HepG2 (cell line): ENCODE data around the gene DLX4. TPM values are rescaled to one million over a fixed set of nuclear protein-coding genes. Genes with fewer than 3 reads are reported as not detected.

ENCODE experiments used
- ATAC-seq: fragments of 200-7000 bp; cut with Tn5 transposase; 3 replicates; pipeline ENCODE4 v1.9.1; 2020; ENCODE audit warnings: mild to moderate bottlenecking, moderate library complexity
- BruUV-seq: library from RNA; stranded (reverse); fragments of 400-500 nt; replicated peaks from 2 replicates; lab custom pipeline; 2021; lab: Mats Ljungman, UMichigan
- CTCF ChIA-PET: fragments of 300-600 bp; formaldehyde crosslinking; extraction: SDS; loops from one replicate; lab custom pipeline; 2021; ENCODE audit warnings: low total read pairs, inconsistent platforms, low intra/inter-chr PET ratio; lab: Yijun Ruan, JAX
- POLR2A ChIA-PET: fragments of 350-600 bp; sonication (Branson Sonifier 250); formaldehyde crosslinking; loops from one replicate; lab custom pipeline; 2020; ENCODE audit warnings: antibody characterized with exemption, inconsistent platforms; lab: Yijun Ruan, JAX
- DNase-seq: peaks from one replicate; pipeline ENCODE4 v3.0.0-alpha.2; 2015; ENCODE audit warnings: low spot score
- FAIRE-seq: peaks from 3 replicates; lab custom pipeline; 2011; peaks lifted over from hg19 to GRCh38; lab: Jason Lieb, UNC
- H2AFZ ChIP-seq: one replicate; pipeline ENCODE4 v1.6.1; 2011; ENCODE audit warnings: low read length, inconsistent platforms
- H3K27ac ChIP-seq: fragments of 300-600 bp; 3 replicates; pipeline ENCODE4 v1.8.0; 2011; ENCODE audit warnings: mixed run types, mild to moderate bottlenecking, mixed read lengths, low read length, inconsistent platforms; ENCODE audit not compliant: insufficient read depth; ENCODE audit errors: extremely low read length
- H3K27me3 ChIP-seq, 2 experiments: fragments of 200-600 bp in 1 of 2; 2 replicates in 1 of 2; 3 replicates in 1 of 2; pipeline versions ENCODE4 v1.6.0 to v1.8.0; 2011; ENCODE audit warnings: low read length in 2 of 2, mild to moderate bottlenecking in 2 of 2, moderate library complexity in 2 of 2, inconsistent platforms in 1 of 2; ENCODE audit not compliant: insufficient read depth in 2 of 2, control insufficient read depth in 1 of 2
- H3K36me3 ChIP-seq, 2 experiments: fragments of 200-600 bp in 1 of 2; replicated peaks in 1 of 2; 2 replicates in 1 of 2; 3 replicates in 1 of 2; pipeline versions ENCODE4 v1.5.1 to v1.8.0; 2011; ENCODE audit warnings: low read length in 2 of 2, inconsistent platforms in 1 of 2; ENCODE audit not compliant: insufficient read depth in 2 of 2, control insufficient read depth in 1 of 2
- H3K4me1 ChIP-seq: 2 replicates; pipeline ENCODE4 v1.5.1; 2012; ENCODE audit warnings: low read length, inconsistent platforms; ENCODE audit not compliant: insufficient read depth
- H3K4me2 ChIP-seq: 2 replicates; pipeline ENCODE4 v1.6.0; 2011; ENCODE audit warnings: low read depth, low read length, inconsistent platforms
- H3K4me3 ChIP-seq, 3 experiments: fragments of 200-600 bp in 1 of 3; sonication (generic), shearing (Covaris generic) in 1 of 3; replicated peaks in 1 of 3; 2 replicates each; pipeline ENCODE4 v1.5.1; 2011 to 2016; ENCODE audit warnings: low read length in 3 of 3, inconsistent platforms in 2 of 3, low read depth in 2 of 3, mild to moderate bottlenecking in 2 of 3, control low read depth in 1 of 3, mixed read lengths in 1 of 3; ENCODE audit not compliant: insufficient read depth in 1 of 3
- H3K79me2 ChIP-seq: one replicate; pipeline ENCODE4 v1.6.1; 2011; ENCODE audit warnings: low read length, inconsistent platforms; ENCODE audit not compliant: insufficient read depth
- H3K9ac ChIP-seq: 2 replicates; pipeline ENCODE4 v1.6.0; 2011; ENCODE audit warnings: mild to moderate bottlenecking, low read depth, low read length, inconsistent platforms; ENCODE audit not compliant: insufficient read depth
- H3K9me3 ChIP-seq: 2 replicates; pipeline ENCODE4 v1.5.1; 2012; ENCODE audit warnings: mild to moderate bottlenecking, low read length
- H4K20me1 ChIP-seq: 2 replicates; pipeline ENCODE4 v1.6.0; 2011; ENCODE audit warnings: inconsistent platforms, mild to moderate bottlenecking, low read length, moderate library complexity; ENCODE audit not compliant: insufficient read depth
- CBX2 ChIP-seq, 2 experiments: fragments of 200-600 bp in 1 of 2; sonication (generic); formaldehyde crosslinking in 1 of 2; IDR thresholded peaks; 2 replicates each; pipeline versions ENCODE4 v1.7.0 to v1.8.1; 2018 to 2022; ENCODE audit warnings: low read depth in 2 of 2, low read length in 1 of 2, mild to moderate bottlenecking in 1 of 2, missing genetic modification reagents in 1 of 2
- HMG20B ChIP-seq: conservative IDR thresholded peaks from 2 replicates; pipeline ENCODE4 v1.6.1; 2016; ENCODE audit warnings: missing genetic modification reagents, missing compliant biosample characterization
- IRF2 ChIP-seq: IDR thresholded peaks from 2 replicates; pipeline ENCODE4 v1.6.1; 2018; ENCODE audit warnings: missing genetic modification reagents, missing compliant biosample characterization
- NFKBIZ ChIP-seq: IDR thresholded peaks from 2 replicates; pipeline ENCODE4 v1.6.1; 2018; ENCODE audit warnings: missing genetic modification reagents, missing compliant biosample characterization
- ZEB1 ChIP-seq: IDR thresholded peaks from 2 replicates; pipeline ENCODE4 v1.6.1; 2012; ENCODE audit warnings: mild to moderate bottlenecking, low read depth, inconsistent platforms; ENCODE audit not compliant: insufficient replicate concordance
- ZNF12 ChIP-seq: sonication (generic); formaldehyde crosslinking; IDR thresholded peaks from 2 replicates; pipeline ENCODE4 v1.5.0; 2020; ENCODE audit warnings: missing genetic modification reagents
- WGBS: methylation state at CpG from one replicate; pipeline ENCODE4 v1.1.6; 2017; ENCODE audit warnings: low lambda C conversion rate; 5-methylcytosine and 5-hydroxymethylcytosine counted together
- in situ Hi-C: cut with HindIII; loops from 2 replicates; pipeline ENCODE4 v1.10.0; 2017; ENCODE audit warnings: low pct_unique_long_range_greater_than_20kb; ENCODE audit not compliant: extremely low pct_ligation_motif_present
- intact Hi-C: fragments of 100-400 bp; cut with micrococcal nuclease; formaldehyde crosslinking; loops from one replicate; pipeline ENCODE4 v1.10.0; 2022; ENCODE audit not compliant: unreplicated experiment
- polyA plus RNA-seq, 8 experiments: library from polyadenylated mRNA; depleted of rRNA in 3 of 8; stranded (reverse) in 7 of 8; unstranded in 1 of 8; fragments of >200 nt; fragmentation: Illumina TruSeq in 4 of 8; extraction: Trizol in 4 of 8; gene quantifications; 2 replicates each; pipeline versions ENCODE4 v1.2.1 to v1.2.3, GENCODE V29; 2011 to 2016; ENCODE audit warnings: low read depth in 4 of 8, missing spikeins in 1 of 8, mixed read lengths in 1 of 8; ENCODE audit not compliant: insufficient read depth in 1 of 8
- total RNA-seq, 5 experiments: library from RNA; depleted of rRNA; stranded (reverse); fragments of >200 nt; fragmentation: Illumina TruSeq; extraction: Trizol; gene quantifications; 2 replicates each; pipeline ENCODE4 v1.2.3, GENCODE V29; 2016; ENCODE audit warnings: low read depth in 1 of 5
- TF ChIP-seq, protein P1 (sequence below): conservative IDR thresholded peaks from 2 replicates; pipeline ENCODE4 v1.6.1; 2018; ENCODE audit warnings: missing genetic modification reagents
- TF ChIP-seq, protein P2 (sequence below): sonication (generic); formaldehyde crosslinking; IDR thresholded peaks from 2 replicates; pipeline ENCODE4 v1.5.0; 2020; ENCODE audit warnings: mild to moderate bottlenecking, missing genetic modification reagents, borderline replicate concordance
- TF ChIP-seq, protein P3 (sequence below): sonication (generic); formaldehyde crosslinking; IDR thresholded peaks from 2 replicates; pipeline ENCODE4 v1.4.0; 2020; ENCODE audit warnings: missing genetic modification reagents

The DLX4 gene
- total and polyA plus RNA-seq, 2 of the 13 experiments (the other 11 are each of a cell fraction or from before 2014, with no cell fraction given): 0.55 to 2.3 TPM

DNA sequence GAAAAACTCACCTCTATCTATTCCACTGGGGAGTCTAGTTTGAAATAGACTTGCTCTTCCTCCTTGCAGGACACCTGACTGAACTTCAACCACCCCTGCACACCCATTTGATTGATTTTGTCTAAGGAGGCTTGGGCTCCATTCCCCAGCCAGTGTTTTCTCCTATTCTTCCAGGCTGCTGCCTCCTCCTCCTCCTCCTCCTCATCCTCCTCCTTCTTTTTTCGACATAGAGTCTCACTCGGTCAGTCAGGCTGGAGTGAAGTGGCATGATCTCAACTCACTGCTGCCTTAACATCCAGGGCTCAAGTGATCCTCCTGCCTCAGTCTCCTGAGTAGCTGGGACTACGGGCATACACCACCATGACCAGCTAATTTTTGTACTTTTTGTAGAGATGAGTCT lies 1.8 kb upstream of the DLX4 start:
- in situ Hi-C loops: no loop called here
- FAIRE-seq: no peak
- no peaks in the 10 kb centered on the region for H3K9me3 ChIP-seq
- TF ChIP-seq ZNF12 (no peak), NFKBIZ (CRISPR knock-in tag) (no peak), HMG20B (no peak), IRF2 (CRISPR knock-in tag) (no peak), ZEB1 (no peak), CBX2 (IDR thresholded peaks at IDR 0.05; ENCODE audit: low read depth, low read length) (no peak), CBX2 (CRISPR knock-in tag; IDR thresholded peaks at IDR 0.05; ENCODE audit: low read depth) (no peak)
- TF ChIP-seq, protein P1, sequence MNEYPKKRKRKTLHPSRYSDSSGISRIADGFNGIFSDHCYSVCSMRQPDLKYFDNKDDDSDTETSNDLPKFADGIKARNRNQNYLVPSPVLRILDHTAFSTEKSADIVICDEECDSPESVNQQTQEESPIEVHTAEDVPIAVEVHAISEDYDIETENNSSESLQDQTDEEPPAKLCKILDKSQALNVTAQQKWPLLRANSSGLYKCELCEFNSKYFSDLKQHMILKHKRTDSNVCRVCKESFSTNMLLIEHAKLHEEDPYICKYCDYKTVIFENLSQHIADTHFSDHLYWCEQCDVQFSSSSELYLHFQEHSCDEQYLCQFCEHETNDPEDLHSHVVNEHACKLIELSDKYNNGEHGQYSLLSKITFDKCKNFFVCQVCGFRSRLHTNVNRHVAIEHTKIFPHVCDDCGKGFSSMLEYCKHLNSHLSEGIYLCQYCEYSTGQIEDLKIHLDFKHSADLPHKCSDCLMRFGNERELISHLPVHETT (CRISPR knock-in tag): no peak
- TF ChIP-seq, protein P2, sequence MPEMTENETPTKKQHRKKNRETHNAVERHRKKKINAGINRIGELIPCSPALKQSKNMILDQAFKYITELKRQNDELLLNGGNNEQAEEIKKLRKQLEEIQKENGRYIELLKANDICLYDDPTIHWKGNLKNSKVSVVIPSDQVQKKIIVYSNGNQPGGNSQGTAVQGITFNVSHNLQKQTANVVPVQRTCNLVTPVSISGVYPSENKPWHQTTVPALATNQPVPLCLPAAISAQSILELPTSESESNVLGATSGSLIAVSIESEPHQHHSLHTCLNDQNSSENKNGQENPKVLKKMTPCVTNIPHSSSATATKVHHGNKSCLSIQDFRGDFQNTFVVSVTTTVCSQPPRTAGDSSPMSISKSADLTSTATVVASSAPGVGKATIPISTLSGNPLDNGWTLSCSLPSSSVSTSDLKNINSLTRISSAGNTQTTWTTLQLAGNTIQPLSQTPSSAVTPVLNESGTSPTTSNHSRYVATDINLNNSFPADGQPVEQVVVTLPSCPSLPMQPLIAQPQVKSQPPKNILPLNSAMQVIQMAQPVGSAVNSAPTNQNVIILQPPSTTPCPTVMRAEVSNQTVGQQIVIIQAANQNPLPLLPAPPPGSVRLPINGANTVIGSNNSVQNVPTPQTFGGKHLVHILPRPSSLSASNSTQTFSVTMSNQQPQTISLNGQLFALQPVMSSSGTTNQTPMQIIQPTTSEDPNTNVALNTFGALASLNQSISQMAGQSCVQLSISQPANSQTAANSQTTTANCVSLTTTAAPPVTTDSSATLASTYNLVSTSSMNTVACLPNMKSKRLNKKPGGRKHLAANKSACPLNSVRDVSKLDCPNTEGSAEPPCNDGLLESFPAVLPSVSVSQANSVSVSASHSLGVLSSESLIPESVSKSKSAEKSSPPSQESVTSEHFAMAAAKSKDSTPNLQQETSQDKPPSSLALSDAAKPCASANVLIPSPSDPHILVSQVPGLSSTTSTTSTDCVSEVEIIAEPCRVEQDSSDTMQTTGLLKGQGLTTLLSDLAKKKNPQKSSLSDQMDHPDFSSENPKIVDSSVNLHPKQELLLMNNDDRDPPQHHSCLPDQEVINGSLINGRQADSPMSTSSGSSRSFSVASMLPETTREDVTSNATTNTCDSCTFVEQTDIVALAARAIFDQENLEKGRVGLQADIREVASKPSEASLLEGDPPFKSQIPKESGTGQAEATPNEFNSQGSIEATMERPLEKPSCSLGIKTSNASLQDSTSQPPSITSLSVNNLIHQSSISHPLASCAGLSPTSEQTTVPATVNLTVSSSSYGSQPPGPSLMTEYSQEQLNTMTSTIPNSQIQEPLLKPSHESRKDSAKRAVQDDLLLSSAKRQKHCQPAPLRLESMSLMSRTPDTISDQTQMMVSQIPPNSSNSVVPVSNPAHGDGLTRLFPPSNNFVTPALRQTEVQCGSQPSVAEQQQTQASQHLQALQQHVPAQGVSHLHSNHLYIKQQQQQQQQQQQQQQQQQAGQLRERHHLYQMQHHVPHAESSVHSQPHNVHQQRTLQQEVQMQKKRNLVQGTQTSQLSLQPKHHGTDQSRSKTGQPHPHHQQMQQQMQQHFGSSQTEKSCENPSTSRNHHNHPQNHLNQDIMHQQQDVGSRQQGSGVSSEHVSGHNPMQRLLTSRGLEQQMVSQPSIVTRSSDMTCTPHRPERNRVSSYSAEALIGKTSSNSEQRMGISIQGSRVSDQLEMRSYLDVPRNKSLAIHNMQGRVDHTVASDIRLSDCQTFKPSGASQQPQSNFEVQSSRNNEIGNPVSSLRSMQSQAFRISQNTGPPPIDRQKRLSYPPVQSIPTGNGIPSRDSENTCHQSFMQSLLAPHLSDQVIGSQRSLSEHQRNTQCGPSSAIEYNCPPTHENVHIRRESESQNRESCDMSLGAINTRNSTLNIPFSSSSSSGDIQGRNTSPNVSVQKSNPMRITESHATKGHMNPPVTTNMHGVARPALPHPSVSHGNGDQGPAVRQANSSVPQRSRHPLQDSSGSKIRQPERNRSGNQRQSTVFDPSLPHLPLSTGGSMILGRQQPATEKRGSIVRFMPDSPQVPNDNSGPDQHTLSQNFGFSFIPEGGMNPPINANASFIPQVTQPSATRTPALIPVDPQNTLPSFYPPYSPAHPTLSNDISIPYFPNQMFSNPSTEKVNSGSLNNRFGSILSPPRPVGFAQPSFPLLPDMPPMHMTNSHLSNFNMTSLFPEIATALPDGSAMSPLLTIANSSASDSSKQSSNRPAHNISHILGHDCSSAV (CRISPR knock-in tag): no peak
- TF ChIP-seq, protein P3, sequence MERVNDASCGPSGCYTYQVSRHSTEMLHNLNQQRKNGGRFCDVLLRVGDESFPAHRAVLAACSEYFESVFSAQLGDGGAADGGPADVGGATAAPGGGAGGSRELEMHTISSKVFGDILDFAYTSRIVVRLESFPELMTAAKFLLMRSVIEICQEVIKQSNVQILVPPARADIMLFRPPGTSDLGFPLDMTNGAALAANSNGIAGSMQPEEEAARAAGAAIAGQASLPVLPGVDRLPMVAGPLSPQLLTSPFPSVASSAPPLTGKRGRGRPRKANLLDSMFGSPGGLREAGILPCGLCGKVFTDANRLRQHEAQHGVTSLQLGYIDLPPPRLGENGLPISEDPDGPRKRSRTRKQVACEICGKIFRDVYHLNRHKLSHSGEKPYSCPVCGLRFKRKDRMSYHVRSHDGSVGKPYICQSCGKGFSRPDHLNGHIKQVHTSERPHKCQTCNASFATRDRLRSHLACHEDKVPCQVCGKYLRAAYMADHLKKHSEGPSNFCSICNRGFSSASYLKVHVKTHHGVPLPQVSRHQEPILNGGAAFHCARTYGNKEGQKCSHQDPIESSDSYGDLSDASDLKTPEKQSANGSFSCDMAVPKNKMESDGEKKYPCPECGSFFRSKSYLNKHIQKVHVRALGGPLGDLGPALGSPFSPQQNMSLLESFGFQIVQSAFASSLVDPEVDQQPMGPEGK (CRISPR knock-in tag): no peak

More for the DNA sequence above, 1.8 kb upstream of the DLX4 start:
- Histone ChIP-seq H3K79me2 (no peaks in the 10 kb centered on the region), H3K36me3 (no peaks in the 10 kb centered on the region), H3K4me3 (no peak overlapping the region), H3K9ac (no peak overlapping the region), H3K27me3 (peaks cover 40 to 96% of the 10 kb centered on the region in 2 experiments), H4K20me1 (peaks cover 4% of the 10 kb centered on the region; the same call in 1 of the 2 replicates), H2AFZ (no peak overlapping the region), H3K4me2 (no peak overlapping the region), H3K27ac (no peak overlapping the region), H3K4me1 (peaks cover 39% of the 10 kb centered on the region)
- ChIA-PET POLR2A (no interaction called here), CTCF (no interaction called here)
- DNase-seq: no peak
- ATAC-seq: no peak
- BruUV-seq: no TSS peak
- intact Hi-C loops: no loop called here
- under 1% methylated on average over 3 of the region's 3 CpGs for WGBS
